ENCODE data around the gene ETFA. TPM values are rescaled to one million over a fixed set of nuclear protein-coding genes. Genes with fewer than 3 reads are reported as not detected.

The ETFA gene
- polyA plus RNA-seq, 3 donors, result 62.1 to 178 (median 166) TPM

- no peak overlapping the region for H3K4me2 ChIP-seq (replicated peaks; ENCODE audit: extremely low read depth, low read length, poor library complexity, severe bottlenecking)
- H3K4me3 ChIP-seq (replicated peaks in 1 of 3; ENCODE audit: low read depth in 2 of 3, low read length in 3 of 3), result no peak overlapping the region
- peaks cover 8% of the 10 kb centered on the region for H4K20me1 ChIP-seq (ENCODE audit: insufficient read depth, low read length)
- DNase-seq, result no peak
- no CpG with 5 or more reads among the region's 1 CpG for WGBS (ENCODE audit: insufficient coverage)
- intact Hi-C loops (cut with micrococcal nuclease), result no loop called here
- Mint-ChIP-seq H3K36me3 (peaks cover 63 to 87% of the 10 kb centered on the region in 2 donors), H3K4me3 (no peak overlapping the region), H3K9me3 (no peaks in the 10 kb centered on the region), H3K4me1 (no peaks in the 10 kb centered on the region), H3K27ac (peak overlapping the region in 1 of 7 donors; percentile 19), H3K27me3 (ENCODE audit: low read depth in 3 of 3) (peaks cover 0 to 2% (median 0%) of the 10 kb centered on the region in 3 donors)
- H3K27ac ChIP-seq (ENCODE audit: low read depth in 1 of 2, low read length in 2 of 2), result no peak overlapping the region
- TF ChIP-seq CTCF (IDR thresholded peaks at IDR 0.05), result no peak
- H3K4me1 ChIP-seq (ENCODE audit: control insufficient read depth in 1 of 2, insufficient read depth in 2 of 2, low read length in 2 of 2), result no peaks in the 10 kb centered on the region
- no peaks in the 10 kb centered on the region for H3K9me3 ChIP-seq (replicated peaks in 1 of 2; ENCODE audit: control insufficient read depth in 1 of 2, insufficient read depth in 1 of 2, low read length in 2 of 2)
- no peak overlapping the region for H3K9ac ChIP-seq (ENCODE audit: insufficient read depth, low read length, poor library complexity, severe bottlenecking)
- no peaks in the 10 kb centered on the region for H3K79me2 ChIP-seq (ENCODE audit: insufficient read depth, low read length)
- H2AFZ ChIP-seq (ENCODE audit: insufficient read depth, low read depth, low read length, poor library complexity, severe bottlenecking), result no peak overlapping the region
- H3K36me3 ChIP-seq (replicated peaks in 1 of 2; ENCODE audit: control insufficient read depth in 1 of 2, insufficient read depth in 2 of 2, low read length in 2 of 2), result peaks cover 55 to 91% of the 10 kb centered on the region in 2 donors
- H3K27me3 ChIP-seq (ENCODE audit: control insufficient read depth in 2 of 2, insufficient read depth in 2 of 2, low read length in 2 of 2), result no peaks in the 10 kb centered on the region
Observed at GRCh38 chr15:76215634-76216033, 95.6 kb downstream of the ETFA start.

- peaks cover 52 to 78% of the 10 kb centered on the region in 2 donors for H3K36me3 Mint-ChIP-seq
- Histone ChIP-seq H3K4me2 (replicated peaks; ENCODE audit: extremely low read depth, low read length, poor library complexity, severe bottlenecking) (no peak overlapping the region), H3K79me2 (ENCODE audit: insufficient read depth, low read length) (no peaks in the 10 kb centered on the region), H4K20me1 (ENCODE audit: insufficient read depth, low read length) (no peaks in the 10 kb centered on the region), H3K9ac (ENCODE audit: insufficient read depth, low read length, poor library complexity, severe bottlenecking) (no peak overlapping the region), H3K9me3 (replicated peaks in 1 of 2; ENCODE audit: control insufficient read depth in 1 of 2, insufficient read depth in 1 of 2, low read length in 2 of 2) (no peaks in the 10 kb centered on the region), H3K27ac (ENCODE audit: low read depth in 1 of 2, low read length in 2 of 2) (no peak overlapping the region), H3K4me3 (replicated peaks in 1 of 3; ENCODE audit: low read depth in 2 of 3, low read length in 3 of 3) (no peak overlapping the region), H3K4me1 (ENCODE audit: control insufficient read depth in 1 of 2, insufficient read depth in 2 of 2, low read length in 2 of 2) (no peaks in the 10 kb centered on the region), H2AFZ (ENCODE audit: insufficient read depth, low read depth, low read length, poor library complexity, severe bottlenecking) (no peak overlapping the region), H3K27me3 (ENCODE audit: control insufficient read depth in 2 of 2, insufficient read depth in 2 of 2, low read length in 2 of 2) (no peaks in the 10 kb centered on the region), H3K36me3 (replicated peaks in 1 of 2; ENCODE audit: control insufficient read depth in 1 of 2, insufficient read depth in 2 of 2, low read length in 2 of 2) (peaks cover 57 to 89% of the 10 kb centered on the region in 2 donors)
- H3K9me3 Mint-ChIP-seq, result no peaks in the 10 kb centered on the region
- TF ChIP-seq CTCF (IDR thresholded peaks at IDR 0.05), result no peak
- no peaks in the 10 kb centered on the region for H3K27me3 Mint-ChIP-seq (ENCODE audit: low read depth in 3 of 3)
- no peaks in the 10 kb centered on the region for H3K4me1 Mint-ChIP-seq
- DNase-seq, result no peak
- no peak overlapping the region for H3K4me3 Mint-ChIP-seq
- 100% methylated on average over 1 of the region's 3 CpGs for WGBS (ENCODE audit: insufficient coverage)
- intact Hi-C loops (cut with micrococcal nuclease), result no loop called here
- no peak overlapping the region for H3K27ac Mint-ChIP-seq
Observed at GRCh38 chr15:76209942-76210341, 101.3 kb downstream of the ETFA start.
